Measurements from ENCODE around the gene TBC1D4.
"Not testable (repeated sequence)": the region's sequence is repeated elsewhere in the genome, so short reads cannot be mapped to it uniquely, and the experiment has no call there.

- TF ChIP-seq CTCF, POLR2A (IDR thresholded peaks at IDR 0.05): not testable (repeated sequence)
Observed at GRCh38 chr13:75273695-75274094, 208.3 kb downstream of the TBC1D4 start.

All from esophagus squamous epithelium (tissue), 4 donors.